UCSD-AML1 (cell line): ENCODE results near the gene ZBED1.
"Not testable (repeated sequence)": the region's sequence is repeated elsewhere in the genome, so short reads cannot be mapped to it uniquely, and the experiment has no call there.

ENCODE experiments used
- DNase-seq: peaks from one replicate; lab custom pipeline; 2025; ENCODE audit not compliant: unreplicated experiment; lab: John Stamatoyannopoulos, UW

Gene ZBED1

GRCh38 chrX:2457289-2458133 is 43.3 kb downstream of the ZBED1 start:
- DNase-seq = no peak

- not testable (repeated sequence) for DNase-seq
These were observed 44.7 kb downstream of the ZBED1 start for GRCh38 chrX:2456091-2456490.

GRCh38 chrX:2454620-2455019 is 46.2 kb downstream of the ZBED1 start:
- DNase-seq = not testable (repeated sequence)

- DNase-seq = no peak
These were observed 48.0 kb downstream of the ZBED1 start for GRCh38 chrX:2452799-2453198.

- DNase-seq = no peak
These were observed 48.4 kb downstream of the ZBED1 start for GRCh38 chrX:2452317-2452784.

GRCh38 chrX:2451501-2452316 is 49.1 kb downstream of the ZBED1 start:
- no peak for DNase-seq

- DNase-seq = no peak
These were observed 50.1 kb downstream of the ZBED1 start for GRCh38 chrX:2450681-2451080.

- no peak for DNase-seq
These were observed 51.5 kb downstream of the ZBED1 start for GRCh38 chrX:2449135-2449886.

- no peak for DNase-seq
These were observed 53.3 kb downstream of the ZBED1 start for GRCh38 chrX:2447484-2447883.

GRCh38 chrX:2446815-2447214 is 54.0 kb downstream of the ZBED1 start:
- no peak for DNase-seq

GRCh38 chrX:2445662-2446623 is 54.8 kb downstream of the ZBED1 start:
- no peak for DNase-seq

GRCh38 chrX:2442694-2443093 is 58.1 kb downstream of the ZBED1 start:
- DNase-seq = no peak

- DNase-seq = no peak
These were observed 59.3 kb downstream of the ZBED1 start for GRCh38 chrX:2441466-2441865.

GRCh38 chrX:2439613-2440012 is 61.2 kb downstream of the ZBED1 start:
- DNase-seq = no peak
